IPS-18c (cell line): Measurements from ENCODE around the gene C19orf12.

Source experiments
- H3K4me3 ChIP-seq: 2 replicates; pipeline ENCODE4 v1.7.0; 2013; ENCODE audit warnings: low read depth, mild to moderate bottlenecking, low read length, moderate library complexity; ENCODE audit not compliant: insufficient read depth
- H3K9me3 ChIP-seq: one replicate; pipeline ENCODE4 v1.6.1; 2013; ENCODE audit warnings: mild to moderate bottlenecking, low read length, moderate library complexity; ENCODE audit not compliant: control insufficient read depth, insufficient read depth

The C19orf12 gene

GRCh38 chr19:29705706-29706105 lies 9.4 kb downstream of the C19orf12 start:
- H3K4me3 ChIP-seq, result no peak overlapping the region
- H3K9me3 ChIP-seq, result no peaks in the 10 kb centered on the region

DNA sequence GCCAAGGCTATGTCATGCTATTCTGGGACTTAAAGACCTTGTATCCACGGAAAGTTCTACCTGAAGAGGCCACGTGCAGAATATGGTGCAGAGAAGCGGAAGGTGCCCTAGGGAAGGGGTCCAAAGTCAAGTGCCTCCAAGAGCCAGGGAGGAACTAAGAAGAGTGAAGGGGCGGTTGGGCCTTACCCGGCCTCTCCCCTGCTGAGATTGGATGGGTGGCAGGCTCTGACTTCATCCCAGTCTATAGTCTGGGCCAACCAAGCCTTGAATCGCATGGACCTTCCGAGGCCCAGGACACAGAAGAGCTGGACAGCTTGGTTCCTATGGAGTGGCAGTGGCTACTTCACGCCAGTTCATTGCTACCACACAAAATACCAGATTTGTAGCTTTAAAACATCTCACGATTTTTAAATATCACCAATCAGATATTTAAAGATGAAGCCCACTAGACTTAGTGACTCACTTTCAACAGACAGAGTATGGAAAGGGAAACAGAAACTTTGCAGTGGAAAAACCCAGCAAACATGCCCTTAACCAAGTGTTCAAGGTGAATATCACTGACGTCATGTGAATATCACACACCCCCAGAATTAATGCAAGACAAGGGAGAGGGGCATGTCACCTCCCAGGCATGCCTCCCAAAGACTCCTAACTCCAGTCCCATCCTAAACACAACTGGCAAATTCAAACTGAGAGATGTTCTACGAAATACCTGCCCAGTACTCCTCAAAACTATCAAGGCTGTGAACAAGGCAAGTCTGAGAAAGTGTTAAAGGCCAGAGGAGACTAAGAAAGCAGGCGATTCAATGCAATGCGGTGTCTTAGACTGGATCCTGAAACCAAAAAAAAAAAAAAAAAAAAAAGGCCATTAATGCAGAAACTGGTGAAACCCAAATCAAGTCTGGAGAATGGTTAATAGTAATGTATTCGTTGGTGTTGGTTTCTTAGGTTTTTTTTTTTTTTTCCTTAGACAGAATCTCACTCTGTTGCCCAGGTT lies 10.2 kb downstream of the C19orf12 start:
- Histone ChIP-seq H3K9me3 (no peaks in the 10 kb centered on the region), H3K4me3 (no peak overlapping the region)

- no peaks in the 10 kb centered on the region for H3K9me3 ChIP-seq
- no peak overlapping the region for H3K4me3 ChIP-seq
Measured at GRCh38 chr19:29702963-29703320, 12.1 kb downstream of the C19orf12 start.

DNA sequence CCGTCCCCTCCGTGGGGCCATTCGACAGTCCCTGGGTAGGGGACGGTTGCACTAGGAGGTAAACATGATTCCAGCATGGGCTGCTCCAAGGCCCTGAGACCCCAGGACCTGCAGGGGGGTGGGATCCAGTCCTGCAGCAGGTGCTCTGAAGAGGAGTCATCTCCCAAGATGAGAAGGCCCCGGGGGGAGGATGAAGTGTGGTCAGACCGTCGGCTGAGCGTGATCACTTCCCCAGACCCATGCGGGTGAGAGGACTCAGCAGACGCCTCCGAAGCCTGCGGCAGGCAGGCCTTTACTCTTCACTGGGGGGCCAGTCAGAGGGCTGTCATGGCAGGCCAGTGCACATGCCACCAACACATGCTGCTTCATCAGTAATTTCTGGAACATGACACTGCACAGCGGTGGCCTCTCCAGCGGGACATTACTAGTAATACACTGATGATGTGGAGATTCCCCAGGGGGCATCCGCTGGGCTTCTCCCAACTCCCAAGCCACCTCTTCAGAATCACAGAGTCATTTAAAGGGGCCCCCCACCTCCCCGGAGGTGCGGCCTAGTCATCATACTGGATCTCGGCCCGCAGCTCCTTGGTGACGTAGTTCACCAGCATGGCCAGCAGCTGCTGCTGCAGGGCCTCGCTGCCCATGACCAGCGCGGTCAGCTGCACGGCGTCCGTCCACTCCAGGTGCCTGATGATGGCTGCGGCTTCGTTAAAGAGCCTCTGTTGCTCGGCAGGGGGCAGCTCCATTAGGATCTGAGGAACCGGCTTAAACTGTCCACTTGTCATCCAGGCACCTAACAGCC lies 12.7 kb downstream of the C19orf12 start:
- Histone ChIP-seq H3K4me3 (no peak overlapping the region), H3K9me3 (no peaks in the 10 kb centered on the region)

DNA sequence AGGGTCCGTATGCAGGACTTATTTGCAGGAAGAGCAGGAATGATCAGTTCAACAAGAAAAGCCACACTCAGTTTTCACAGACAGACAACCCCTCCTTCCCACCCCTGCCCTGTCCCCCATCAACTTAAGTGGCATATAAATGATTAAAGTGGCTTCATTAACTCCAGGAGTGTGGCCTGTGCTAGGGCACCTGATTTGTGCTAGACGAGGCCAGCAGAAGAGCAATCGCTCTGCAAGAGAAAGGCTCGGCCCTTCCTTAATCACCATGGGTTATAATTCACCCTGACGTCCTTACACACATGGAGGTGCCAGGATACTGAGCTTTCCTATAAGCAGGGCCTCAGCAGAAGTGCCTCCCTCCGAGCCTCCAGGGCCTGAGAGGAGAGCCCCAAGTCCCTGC lies 14.6 kb downstream of the C19orf12 start:
- Histone ChIP-seq H3K4me3 (no peak overlapping the region), H3K9me3 (no peaks in the 10 kb centered on the region)

GRCh38 chr19:29699861-29700260 lies 15.2 kb downstream of the C19orf12 start:
- Histone ChIP-seq H3K4me3 (no peak overlapping the region), H3K9me3 (no peaks in the 10 kb centered on the region)

DNA sequence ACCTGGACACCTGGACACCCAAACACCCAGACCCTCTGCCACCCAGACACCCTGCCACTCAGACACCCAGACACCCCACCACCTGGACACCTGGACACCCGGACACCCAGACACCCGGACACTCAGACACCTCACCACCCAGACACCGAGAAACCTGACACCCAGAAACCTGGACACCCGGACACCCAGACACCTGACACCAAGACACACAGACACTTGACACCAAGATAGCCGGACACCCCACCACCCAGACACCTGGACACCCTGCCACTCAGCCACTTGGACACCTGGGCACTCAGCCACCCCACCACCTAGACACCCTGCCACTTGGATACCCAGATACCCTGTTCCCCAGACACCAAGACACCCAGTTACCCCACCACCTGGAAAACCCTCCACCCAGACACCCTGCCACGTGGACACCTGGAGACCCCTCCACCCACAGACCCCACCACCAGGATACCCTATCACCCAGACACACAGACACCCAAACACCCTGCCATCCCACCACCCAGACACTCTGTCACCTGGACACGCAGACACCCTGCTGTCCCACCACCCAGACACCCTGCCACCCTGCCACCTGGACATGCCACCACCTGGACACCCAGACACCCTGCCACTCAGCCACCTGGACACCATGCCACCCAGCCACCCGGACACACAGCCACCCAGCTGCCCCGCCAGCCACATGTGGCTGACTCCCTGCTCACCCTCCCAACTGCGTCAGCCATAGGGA lies 17.4 kb downstream of the C19orf12 start:
- H3K9me3 ChIP-seq, result no peaks in the 10 kb centered on the region

GRCh38 chr19:29696565-29696846 lies 18.6 kb downstream of the C19orf12 start:
- Histone ChIP-seq H3K9me3 (no peaks in the 10 kb centered on the region), H3K4me3 (no peak overlapping the region)

More for the DNA sequence above, 17.4 kb downstream of the C19orf12 start:
- H3K4me3 ChIP-seq, result no peak overlapping the region

- no peak overlapping the region for H3K4me3 ChIP-seq
- H3K9me3 ChIP-seq, result peaks cover 2% of the 10 kb centered on the region
Measured at GRCh38 chr19:29695765-29696564, 19.1 kb downstream of the C19orf12 start.

- H3K4me3 ChIP-seq, result no peak overlapping the region
- H3K9me3 ChIP-seq, result peaks cover 5% of the 10 kb centered on the region
Measured at GRCh38 chr19:29694669-29695627, 20.1 kb downstream of the C19orf12 start.

- Histone ChIP-seq H3K4me3 (no peak overlapping the region), H3K9me3 (peaks cover 5% of the 10 kb centered on the region)
Measured at GRCh38 chr19:29694161-29694560, 20.9 kb downstream of the C19orf12 start.

- Histone ChIP-seq H3K4me3 (no peak overlapping the region), H3K9me3 (peaks cover 5% of the 10 kb centered on the region)
Measured at GRCh38 chr19:29690842-29691241, 24.2 kb downstream of the C19orf12 start.

DNA sequence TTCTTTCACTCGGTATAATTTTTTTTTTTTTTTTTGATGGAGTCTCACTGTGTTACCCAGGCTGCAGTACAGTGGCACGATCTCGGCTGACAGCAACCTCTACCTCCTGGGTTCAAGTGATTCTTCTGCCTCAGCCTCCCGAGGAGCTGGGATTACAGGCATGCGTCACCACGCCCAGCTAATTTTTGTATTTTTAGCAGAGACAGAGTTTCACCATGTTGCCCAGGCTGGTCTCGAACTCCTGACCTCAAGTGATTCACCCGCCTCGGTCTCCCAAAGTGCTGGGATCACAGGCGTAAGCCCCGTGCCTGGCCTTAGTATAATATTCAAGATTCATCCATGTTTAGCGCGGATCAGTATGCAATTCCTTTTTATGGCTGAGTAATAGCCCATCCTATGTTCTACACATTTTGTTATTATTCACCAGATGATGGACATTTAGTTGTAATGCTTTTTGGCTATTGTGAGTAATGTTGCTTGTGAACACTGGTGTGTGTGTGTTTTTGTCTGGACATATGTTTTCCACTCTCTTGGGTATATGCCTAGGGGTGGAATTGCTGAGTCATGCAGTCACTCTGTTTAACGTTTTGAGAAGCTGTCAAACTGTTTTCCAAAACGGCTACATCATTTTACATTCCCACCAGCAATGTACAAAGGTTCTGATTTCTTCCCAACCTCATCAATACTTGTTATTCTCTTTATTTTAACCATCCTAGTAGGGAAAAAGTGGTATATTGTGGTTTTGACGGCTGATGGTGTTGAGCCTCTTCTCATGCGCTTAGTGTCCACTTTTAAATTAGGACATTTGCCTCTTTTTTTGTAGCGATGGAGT lies 26.9 kb downstream of the C19orf12 start:
- H3K4me3 ChIP-seq, result no peak overlapping the region
- peaks cover 7% of the 10 kb centered on the region for H3K9me3 ChIP-seq

- H3K9me3 ChIP-seq, result peaks cover 7% of the 10 kb centered on the region
- H3K4me3 ChIP-seq, result no peak overlapping the region
Measured at GRCh38 chr19:29687244-29687896, 27.7 kb downstream of the C19orf12 start.
